LNCAP (cell line): ENCODE measurements around the gene OR2D2.

Experiments used
- TF ChIP-seq, protein P1 (sequence below): fragments of 450-650 bp; IDR thresholded peaks from 2 replicates; pipeline ENCODE4 v1.5.1; 2017; ENCODE audit warnings: mild to moderate bottlenecking

OR2D2 gene

DNA sequence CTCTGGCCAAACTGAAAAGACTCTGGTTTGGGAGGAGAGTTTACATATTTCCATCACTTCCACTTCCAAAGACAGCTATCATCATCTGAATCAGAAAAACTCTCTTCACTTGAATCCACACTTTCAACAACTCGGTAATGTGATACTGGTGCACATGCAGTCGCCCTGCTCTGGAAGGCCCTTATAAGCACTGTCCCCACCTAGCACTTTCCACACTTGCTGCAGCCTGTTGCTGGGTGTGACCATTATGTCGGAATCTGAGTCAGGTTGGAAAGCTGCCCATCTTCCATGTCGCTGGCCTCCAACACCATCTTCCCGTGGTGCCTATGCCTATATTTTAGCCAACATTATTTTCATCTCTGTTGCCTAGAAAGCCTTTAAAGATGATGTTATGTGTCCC, 47.9 kb downstream of the OR2D2 start:
- TF ChIP-seq, protein P1, sequence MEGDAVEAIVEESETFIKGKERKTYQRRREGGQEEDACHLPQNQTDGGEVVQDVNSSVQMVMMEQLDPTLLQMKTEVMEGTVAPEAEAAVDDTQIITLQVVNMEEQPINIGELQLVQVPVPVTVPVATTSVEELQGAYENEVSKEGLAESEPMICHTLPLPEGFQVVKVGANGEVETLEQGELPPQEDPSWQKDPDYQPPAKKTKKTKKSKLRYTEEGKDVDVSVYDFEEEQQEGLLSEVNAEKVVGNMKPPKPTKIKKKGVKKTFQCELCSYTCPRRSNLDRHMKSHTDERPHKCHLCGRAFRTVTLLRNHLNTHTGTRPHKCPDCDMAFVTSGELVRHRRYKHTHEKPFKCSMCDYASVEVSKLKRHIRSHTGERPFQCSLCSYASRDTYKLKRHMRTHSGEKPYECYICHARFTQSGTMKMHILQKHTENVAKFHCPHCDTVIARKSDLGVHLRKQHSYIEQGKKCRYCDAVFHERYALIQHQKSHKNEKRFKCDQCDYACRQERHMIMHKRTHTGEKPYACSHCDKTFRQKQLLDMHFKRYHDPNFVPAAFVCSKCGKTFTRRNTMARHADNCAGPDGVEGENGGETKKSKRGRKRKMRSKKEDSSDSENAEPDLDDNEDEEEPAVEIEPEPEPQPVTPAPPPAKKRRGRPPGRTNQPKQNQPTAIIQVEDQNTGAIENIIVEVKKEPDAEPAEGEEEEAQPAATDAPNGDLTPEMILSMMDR: no peak

DNA sequence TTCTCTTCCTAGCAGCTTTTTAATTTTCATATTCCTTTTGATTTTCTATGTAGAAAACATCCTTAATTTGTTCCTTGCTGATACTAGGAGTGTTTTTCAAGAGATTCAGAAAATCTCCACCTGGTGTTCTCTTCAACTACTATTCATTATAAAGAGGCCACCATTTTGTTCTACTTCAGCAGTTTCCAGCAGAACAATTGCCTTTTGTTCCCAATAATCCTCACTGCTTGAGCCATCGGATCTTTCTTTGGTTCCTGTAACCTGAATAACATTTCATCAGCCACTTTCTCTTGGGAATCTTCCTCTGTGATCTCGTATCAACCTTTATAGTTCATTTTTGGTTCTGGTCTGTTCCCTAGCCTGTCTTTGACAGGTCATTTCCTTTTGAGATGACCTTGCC, 48.6 kb downstream of the OR2D2 start:
- TF ChIP-seq, protein P1: no peak

GRCh38 chr11:6841694-6842093, 50.6 kb downstream of the OR2D2 start:
- TF ChIP-seq, protein P1: no peak
